ENCODE measurements around the gene GPR137C.
A peak's percentile ranks its signal among the peaks of the same experiment; 100 is the strongest.

GPR137C gene, protein sequence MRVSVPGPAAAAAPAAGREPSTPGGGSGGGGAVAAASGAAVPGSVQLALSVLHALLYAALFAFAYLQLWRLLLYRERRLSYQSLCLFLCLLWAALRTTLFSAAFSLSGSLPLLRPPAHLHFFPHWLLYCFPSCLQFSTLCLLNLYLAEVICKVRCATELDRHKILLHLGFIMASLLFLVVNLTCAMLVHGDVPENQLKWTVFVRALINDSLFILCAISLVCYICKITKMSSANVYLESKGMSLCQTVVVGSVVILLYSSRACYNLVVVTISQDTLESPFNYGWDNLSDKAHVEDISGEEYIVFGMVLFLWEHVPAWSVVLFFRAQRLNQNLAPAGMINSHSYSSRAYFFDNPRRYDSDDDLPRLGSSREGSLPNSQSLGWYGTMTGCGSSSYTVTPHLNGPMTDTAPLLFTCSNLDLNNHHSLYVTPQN

DNA sequence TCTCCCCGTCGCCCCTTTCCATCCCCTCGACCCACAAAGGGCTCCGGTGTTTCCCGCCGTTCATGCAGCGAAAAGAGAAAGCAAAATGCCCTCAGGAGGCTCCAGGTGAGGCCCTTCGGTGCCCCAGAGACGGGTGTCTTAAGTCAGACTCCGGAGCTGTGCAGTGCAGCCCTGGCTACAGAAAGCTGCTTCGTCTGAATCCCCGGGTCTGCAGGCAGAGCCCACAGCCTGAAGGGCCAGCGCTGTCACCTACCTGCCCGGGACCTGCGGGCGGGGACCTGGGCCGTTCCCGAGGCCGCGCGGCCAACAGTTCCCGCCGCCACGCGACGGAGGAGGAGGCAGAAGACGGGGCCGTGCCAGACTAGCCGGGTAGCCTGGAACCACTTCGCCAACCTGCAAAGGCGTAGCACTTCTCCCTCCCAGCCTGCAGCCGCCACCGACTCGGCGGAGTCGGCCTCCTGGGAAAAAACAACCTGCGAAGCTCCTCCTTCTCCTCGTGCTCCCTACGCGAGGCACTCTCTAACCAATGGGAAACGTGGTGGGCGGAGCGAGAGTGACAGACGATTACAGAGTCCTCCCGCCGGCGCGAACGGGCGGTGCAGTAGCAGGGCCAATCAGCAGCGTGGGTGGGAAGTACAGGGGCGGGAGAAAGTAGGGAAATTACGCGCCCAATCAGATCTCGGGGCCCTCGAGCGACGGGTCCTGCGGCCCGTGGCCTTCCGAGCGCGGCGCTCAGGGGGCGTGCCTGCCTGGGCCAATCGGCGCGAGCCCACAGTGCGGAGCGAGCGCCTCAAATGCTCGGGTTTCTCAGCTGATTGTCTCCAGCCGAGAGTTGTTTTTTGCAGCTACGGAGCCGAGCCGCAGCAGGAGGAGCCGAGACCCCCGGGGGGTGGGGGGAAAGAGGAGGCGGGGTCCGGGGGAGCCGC lies at the start of gene GPR137C, which contains the start of gene TXNDC16:
GPR137C (plus strand) TSS at position 774 of the 926 bp plus-strand sequence. CDS start 312 bp downstream, outside the sequence.
TXNDC16 (minus strand) TSS at position 443 of the 926 bp plus-strand sequence. CDS start 8,948 bp downstream, outside the sequence.
- DNase-seq (ENCODE audit: low read depth) = peak; percentile 99

DNA sequence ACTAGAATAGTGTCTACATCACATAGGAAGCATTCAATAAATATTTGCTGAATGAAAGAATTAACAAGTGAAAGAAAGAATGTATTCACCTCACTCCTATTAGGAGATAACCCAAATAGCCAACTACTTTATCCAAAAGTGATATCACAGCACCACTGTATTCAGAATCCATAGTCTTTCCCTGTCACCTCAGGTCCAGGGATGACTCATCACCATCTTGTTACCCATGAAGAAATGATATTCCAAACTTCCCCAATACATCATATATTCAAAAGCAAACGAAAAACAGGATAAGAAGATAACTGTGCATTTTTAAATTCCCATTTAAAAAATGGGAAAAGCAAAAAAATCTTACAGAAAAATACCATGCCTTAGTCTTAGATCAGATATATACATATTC lies 39.4 kb upstream of the GPR137C start:
- no peak for DNase-seq (ENCODE audit: low read depth)

DNA sequence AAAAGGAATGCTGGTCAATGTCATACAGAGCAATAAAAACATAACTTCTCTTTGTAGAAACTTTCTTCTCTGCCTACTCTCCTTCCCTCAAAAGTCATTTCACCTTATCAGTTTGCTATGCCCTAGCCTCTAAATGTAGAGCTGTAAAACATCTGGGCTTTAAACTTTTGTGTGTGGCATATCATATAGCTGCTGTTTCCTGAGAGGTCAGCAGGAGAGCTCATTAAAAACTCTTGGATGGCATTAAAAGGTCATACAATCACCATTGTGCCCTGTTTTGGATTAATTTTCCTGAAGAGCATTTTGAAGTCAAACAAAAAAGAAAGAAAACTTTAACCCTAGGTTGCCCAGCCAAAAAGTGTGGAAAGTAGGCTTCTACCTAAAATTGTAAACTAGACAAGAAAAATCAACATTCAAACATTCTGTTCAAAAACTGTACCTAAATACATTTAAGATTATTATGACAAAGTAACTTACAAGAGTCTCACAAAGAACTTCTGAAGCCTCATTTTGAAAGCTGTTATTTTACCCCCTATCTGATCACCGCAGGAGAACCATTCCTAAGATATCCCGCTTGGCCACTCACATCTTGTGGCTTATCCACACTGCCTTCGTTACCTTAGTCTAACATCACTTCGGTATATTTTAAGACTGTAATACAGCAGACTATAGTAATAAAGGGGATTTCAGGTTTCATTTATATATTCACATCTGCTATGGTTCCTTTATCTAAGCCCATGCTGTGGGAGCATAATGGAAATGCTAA lies 38.4 kb upstream of the GPR137C start:
- no peak for DNase-seq (ENCODE audit: low read depth)

DNA sequence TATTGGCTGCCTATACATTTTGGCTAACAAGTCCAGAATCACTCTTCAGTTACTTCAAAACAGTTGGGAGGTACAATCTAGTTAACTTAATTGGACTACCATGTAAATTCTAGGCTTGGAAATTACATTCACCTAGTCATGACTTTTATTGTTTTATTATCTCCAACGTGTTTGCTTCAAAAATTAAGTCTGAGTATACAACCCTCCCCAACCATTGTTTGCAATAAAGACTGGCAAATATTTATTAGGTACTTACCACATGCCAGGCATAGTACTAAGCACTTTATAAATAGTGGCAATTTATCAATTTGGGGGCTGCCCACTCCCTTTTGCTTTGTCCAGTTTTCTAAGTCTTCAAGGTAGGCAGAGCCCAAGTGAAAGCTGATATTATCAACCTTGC lies 30.6 kb upstream of the GPR137C start:
- no peak for DNase-seq (ENCODE audit: low read depth)

DNA sequence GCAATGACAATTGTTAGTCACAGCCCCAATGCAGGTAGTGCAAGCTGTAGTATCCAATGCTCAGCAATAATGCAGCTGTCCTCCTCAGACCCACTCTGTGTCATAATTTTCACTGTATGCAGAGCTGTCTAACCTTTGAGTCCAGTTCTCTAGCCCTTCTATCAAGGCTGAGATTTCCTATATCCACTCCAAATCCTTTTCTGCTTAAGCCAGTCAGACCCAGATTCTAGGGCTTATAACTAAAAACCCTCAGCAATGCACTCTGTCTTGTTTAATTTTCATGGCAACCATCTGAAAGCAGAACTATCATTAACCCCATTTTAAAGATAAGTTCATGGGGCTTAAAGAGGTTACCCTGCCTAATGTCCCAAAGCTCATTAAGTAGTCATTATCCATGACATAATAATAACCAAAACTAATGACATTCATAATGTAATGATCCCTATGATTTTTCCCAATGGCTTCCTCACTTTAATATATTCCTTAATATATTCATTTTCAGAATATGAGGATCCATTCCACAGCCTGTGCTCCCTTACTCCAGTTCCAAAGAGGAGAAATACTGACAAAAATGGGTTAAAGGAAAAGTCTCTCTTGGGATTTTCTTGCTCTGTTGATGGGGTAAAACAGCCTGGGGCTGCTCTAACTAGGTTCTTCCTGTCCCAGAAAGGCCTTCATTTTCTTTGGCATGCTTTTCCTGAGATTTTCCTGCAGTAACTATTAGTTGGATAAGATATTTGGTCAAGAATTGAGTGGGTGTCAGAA lies 29.9 kb upstream of the GPR137C start:
- DNase-seq (ENCODE audit: low read depth) = peak; percentile 3

DNA sequence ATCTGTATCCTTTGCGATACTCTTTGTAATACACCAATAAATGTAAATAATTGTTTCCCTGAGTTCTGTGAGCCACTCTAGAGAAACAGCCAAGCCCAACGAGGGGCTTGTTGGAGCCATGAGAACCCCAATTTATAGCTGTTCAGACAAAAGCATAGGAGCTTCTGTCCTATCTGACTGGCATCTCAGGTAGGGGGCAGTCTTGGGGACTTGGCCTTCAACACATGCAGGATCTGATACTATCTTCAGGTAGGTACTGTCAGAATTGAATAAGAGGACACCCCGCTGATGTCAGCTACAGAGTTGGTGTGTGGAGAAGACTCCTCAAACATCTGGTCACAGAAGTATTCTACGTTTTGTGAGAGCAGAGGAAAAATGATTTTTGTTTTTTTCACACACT lies 25.6 kb upstream of the GPR137C start:
- DNase-seq (ENCODE audit: low read depth) = no peak

DNA sequence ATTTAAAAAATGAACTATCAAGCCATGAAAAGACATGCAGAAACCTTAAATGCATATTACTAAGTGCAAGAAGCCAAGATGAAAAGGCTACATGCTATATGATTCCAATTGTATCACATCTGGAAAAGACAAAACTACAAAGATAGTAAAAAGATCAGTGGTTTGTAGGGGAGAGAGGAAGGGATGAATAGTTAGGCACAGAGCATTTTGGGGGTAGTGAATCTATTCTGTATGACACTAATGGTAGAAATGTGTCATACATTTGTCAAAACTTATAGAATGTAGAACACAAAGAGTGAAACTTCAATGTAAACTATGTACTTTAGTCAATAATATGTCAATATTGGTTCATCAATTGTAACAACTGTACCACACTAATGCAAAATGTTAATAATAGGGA lies 21.2 kb upstream of the GPR137C start:
- no peak for DNase-seq (ENCODE audit: low read depth)

DNA sequence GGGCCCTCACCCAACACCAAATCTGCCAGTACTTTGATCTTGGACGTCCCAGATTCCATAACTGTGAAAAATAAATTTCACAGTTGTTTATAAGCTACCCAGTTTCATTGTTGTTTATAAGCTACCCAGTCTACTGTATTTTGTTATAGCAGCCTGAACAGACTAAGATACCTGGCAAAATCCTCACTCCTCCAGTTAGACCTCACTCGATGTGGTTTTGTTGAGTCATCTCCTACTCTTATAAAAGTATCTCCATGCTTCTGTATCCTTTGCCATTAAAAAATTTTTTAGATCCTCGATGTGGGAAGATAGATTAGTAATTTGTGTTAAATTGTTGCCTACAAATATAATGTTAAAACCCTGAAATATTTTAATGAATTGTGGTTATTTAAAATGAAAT lies 16.4 kb upstream of the GPR137C start:
- no peak for DNase-seq (ENCODE audit: low read depth)

DNA sequence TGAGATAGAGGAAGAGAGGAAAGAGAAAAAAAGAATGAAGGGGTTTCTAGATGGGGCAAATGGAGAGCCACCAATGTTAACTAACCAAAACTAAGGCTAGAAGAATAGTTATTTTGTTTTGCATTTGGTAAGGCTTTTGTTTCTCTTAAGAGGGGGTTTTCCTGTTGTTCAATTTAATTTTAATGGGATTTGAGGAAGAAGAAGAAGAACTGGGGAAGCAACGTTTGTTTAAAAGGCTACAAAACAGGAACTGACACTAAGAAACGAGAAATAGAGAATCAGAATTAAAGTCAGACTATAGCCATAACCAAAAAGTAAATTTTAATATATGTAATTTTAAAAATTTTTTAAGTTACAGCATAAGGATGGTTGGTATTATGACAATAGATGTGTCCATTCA lies 14.0 kb upstream of the GPR137C start:
- DNase-seq (ENCODE audit: low read depth) = no peak

DNA sequence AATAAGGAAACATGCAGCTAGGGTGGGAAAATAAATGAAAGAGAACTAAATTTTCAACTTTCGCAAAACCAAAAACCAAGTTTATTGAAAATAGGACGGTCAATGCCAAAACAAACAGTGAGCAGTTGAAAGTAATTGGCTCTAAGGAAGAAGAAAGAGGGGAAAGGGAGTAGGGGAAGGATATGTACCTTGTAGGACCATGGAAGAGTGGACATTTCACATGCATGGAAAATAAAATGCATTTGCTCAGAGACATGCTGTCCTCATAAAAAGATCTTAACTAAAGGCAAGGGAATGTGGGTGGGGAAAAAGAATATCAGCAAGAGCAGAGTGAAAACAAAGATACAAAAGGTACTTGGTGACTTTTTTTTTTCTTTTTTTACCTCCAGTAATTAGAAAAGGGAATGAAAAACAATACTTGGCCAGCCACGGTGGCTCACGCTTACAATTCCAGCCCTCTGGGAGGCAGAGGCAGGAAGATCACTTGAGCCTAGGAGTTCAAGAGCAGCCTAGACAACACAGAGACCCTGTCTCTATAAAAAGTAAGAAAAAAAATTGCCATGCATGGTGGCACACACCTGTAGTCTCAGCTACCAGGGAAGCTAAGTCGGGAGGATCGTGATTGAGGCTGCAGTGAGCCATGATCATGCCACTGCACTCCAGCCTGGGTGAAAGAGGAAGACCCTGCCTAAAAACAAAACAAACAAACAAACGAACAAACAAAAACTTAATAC lies 6.9 kb upstream of the GPR137C start:
- no peak for DNase-seq (ENCODE audit: low read depth)

DNA sequence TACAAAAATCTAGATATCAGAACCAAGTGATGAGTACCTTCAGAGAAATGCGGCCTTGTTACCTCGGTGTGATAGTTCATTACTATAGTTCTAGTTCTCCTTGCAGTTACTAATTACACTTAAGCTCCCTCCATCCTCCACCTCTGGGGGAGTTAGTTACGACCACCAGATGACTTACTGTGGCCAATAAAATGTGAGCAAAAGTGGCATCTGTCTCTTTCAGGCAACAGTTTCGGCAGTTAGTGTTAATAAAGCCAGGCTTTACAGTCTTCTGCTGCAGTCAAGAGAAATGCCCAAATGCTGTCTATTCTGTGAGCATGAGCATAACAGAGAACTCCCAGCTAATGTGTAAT lies 6.3 kb upstream of the GPR137C start:
- DNase-seq (ENCODE audit: low read depth) = no peak

DNA sequence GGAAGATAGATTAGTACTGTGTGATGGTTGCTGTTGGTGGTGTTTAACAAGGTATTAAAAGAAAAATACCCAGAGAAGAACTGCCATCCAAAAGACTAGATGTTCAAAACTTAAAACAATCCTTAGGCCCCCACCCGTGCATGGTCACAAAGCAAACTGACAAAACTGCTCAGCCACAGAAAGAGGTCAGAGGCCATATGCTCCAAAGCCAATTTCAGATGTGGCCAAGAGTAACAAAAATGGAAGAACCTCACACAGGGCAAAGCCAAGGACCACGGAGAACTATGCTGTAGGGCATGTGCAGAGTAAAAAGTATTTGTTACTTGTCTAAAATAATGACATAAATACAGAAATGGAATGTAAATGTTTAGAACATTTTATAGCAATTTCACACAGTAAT lies 5.6 kb upstream of the GPR137C start:
- no peak for DNase-seq (ENCODE audit: low read depth)

DNA sequence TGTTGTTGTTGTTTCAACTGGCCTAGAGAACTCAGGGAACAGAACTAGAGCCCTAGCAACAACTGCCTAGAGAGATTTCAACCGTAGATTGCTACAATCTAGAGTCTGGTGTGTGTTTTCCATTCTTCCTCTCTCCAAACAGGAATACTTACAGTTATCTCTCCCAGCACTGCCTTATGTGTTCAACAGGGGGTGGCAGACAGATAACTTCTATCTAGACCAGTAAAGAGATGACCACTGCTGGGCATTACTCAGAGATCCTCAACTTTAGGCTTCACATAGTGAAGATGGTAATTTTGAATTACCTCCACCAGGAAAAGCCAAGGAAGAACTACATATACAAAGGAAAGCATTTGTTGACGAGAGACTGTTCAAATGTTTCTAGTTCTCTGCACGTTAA lies 5.1 kb upstream of the GPR137C start:
- no peak for DNase-seq (ENCODE audit: low read depth)

DNA sequence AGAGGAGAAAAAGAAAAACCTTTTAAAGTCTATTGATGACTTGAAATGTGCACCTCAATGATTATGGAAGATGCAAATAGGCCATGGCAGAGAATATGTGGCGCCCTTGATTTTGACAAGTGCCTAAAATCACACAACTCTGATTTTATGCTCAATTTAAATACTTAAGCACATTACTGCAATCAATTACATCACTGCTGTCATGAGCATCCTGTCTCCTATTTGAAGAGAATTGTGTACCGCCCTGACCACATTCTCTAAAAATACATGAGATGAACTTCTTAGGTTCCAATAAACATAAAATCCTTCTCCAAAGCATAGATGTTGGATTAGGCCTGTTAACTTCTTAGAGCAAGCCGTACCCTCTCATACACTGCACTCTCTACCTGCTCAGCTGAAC lies 2.0 kb upstream of the GPR137C start:
- no peak for DNase-seq (ENCODE audit: low read depth)

DNA sequence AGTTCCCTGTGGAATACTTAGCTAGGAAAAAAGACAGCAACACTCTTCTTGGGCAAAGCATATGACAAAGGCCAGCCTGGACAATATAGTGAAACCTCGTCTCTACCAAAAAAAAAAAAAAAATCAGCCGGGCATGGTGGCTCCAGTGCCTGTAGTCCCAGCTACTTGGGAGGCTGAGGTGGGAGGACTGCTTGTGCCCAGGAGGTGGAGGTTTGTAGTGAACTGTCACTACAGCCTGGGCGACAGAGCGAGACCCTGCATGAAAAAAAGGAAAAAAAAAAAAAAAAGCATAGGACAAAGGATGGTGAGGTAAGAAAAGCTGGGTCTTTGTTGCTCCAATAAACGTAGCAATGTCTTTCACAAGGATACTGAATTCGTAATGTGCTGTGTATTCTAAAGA lies 1.4 kb upstream of the GPR137C start:
- DNase-seq (ENCODE audit: low read depth) = no peak

DNA sequence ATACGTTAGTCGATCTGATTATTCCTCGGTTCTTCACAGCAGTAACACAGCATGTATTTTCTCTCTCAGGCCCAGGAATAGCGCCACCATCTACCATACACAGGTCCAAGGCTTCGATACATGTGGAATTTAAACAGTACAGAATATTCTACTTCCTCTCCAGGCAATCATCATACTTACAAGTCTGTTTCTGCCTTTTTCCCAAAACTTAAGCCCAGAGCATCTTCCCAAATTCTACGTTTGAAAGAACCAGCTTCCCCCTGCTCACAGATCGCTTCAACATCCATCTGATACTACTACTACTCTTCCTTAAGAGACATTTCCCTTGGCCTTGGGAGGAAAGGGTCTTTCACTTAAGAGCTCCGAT lies 957 bp upstream of the GPR137C start:
- DNase-seq (ENCODE audit: low read depth) = peak; percentile 28

DNA sequence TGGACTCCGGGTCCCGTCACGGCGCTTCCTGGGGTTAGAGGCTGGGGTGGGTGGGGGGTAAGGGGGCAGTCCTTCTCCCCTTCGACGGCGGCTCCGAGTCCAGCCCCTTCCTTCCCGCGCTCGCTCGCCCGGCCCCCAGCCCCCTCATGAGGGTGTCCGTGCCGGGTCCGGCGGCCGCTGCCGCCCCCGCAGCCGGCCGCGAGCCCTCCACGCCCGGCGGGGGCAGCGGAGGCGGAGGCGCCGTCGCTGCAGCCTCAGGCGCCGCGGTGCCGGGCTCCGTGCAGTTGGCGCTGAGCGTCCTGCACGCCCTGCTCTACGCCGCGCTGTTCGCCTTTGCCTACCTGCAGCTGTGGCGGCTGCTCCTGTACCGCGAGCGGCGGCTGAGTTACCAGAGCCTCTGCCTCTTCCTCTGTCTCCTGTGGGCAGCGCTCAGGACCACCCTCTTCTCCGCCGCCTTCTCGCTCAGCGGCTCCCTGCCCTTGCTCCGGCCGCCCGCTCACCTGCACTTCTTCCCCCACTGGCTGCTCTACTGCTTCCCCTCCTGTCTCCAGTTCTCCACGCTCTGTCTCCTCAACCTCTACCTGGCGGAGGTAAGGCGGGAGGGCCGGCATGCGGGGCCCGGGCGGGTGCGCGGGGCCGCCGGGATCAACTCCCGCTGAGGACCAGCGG lies 500 bp downstream of the GPR137C start:
- peak; percentile 19 for DNase-seq (ENCODE audit: low read depth)

DNA sequence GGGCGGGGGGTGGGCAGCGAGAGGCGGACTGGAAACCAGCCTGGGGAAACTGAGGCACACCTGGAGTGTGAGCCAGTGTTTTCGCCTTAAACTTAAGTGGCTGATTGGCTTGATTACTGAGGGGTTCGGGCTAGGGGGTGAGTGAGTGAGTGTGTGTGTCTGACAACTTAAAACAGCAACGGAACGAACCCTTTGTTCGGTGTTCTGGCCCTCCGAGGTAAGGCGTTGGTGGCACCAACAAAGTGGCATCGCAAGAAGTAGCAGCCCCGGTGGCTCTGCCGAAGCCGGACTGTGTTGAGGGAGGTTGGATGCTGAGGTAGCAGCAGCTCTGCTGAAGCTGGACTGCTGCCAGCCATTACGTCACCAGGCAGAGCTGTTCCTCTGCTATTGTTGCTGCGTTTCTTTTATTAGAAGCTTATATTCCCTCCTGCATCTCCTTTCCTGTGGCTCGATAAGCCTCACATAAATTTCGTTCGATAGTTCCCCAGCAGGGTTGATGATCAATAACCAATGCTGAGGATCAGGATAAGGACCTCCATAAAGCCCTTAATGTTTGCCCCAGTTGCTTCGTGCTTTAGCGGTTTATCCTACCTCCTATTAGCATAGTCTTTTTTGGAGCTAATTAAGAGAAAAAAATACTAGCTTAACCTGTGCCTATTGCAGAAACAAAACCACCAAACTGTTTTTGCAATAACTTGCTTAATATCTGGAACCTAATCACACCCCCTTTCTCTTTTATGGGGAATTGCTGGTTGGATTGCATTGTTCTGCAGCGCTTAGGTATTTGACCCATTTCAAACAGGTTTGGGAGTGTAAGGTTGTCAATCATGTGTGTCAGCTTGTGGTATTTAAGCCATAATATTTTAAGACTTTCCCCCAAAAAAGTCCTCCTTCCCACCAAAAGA lies 1.3 kb downstream of the GPR137C start:
- peak; percentile 88 for DNase-seq (ENCODE audit: low read depth)

DNA sequence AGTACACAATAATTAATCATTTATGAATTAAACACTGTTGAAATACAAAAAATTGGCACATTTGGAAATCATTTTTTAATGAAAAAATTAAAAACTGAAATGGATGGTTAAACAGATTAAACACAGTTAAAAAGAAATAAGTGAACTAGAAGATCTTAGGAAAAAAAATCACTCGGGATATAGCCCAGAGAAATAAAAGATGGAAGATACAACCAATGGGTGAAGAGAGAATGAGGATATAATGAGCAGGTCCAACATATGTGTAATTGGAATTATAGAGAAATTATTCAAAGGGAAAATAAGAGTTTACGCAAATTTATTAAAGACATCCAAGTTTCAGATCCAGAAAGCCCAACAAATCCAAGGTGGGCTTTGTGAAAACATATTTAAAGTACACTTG lies 6.1 kb downstream of the GPR137C start:
- no peak for DNase-seq (ENCODE audit: low read depth)
